Activated CD4-positive, alpha-beta T cell treated with anti-CD3 and anti-CD28 coated beads, Interleukin-2, amount 50 U/mL, for 16 hours (primary cell): Measurements from ENCODE around the gene EEIG1.

Experiments
- DNase-seq: peaks from one replicate; pipeline ENCODE4 v3.0.0-alpha.2; 2020

EEIG1 gene

DNA sequence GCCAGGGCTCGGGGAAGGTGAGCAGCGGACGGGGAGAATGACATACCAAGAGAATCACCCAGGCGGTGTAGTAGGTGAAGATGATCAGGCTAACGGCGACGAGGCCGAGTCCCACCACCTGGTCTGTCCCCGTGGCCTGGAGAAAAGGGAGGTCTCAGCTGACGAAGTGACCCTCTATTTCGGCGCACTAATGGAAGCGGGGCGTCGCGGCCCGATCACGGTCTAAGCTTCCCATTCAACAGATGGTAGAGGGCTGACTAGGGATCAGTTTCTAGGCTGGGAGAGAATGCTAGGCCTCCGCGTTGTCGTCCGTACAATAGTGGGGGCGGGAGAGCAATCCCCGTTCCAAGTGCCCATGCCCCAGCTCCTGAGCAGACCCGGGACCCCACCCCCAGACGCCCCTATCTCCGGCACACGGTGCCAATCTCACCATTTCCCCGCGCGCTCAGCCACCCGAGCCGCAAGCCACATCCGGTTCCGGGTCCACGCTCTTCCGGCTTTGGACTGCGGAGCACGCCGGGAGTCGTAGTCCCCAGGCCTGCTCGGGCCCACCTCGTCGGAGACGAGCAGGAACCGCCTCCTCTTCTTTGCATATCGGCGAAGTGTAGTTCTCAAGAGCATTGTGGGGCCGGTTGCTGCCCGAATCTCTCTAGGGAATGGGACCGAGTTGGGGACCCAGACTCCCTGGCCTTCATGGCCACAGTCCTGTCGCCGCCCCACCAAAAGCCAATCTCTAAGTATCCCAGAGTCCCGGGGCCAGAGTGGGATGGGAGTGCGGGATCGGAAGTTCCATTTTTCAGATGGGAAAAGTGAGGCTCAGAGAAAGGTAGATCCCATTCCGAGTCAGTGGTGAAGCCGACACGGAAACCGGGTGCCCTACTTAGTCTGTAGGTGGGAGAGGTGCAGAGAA is 43.1 kb downstream of the EEIG1 start, which contains the start of gene DPM2:
TSS of gene DPM2 (minus strand) at position 467 of the 910 bp plus-strand sequence. CDS start at position 433, 34 bp downstream.
- DNase-seq = peak; percentile 93

DNA sequence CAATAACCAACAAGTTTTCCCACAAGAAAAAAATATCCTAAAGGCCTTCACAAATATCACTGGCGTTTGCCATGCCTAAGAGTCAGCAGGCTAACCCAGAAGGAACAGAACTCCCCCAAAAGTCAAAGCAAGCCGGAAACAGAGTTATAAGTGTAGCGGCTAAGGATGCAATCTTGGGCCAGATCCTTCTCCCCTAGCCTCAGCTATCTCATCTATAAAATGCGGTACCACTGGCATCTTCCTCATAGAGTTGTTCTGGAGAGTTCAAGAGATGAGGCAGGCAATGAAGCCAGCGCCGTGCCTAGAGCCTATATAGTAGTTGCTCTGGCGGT is 43.8 kb downstream of the EEIG1 start:
- no peak for DNase-seq

DNA sequence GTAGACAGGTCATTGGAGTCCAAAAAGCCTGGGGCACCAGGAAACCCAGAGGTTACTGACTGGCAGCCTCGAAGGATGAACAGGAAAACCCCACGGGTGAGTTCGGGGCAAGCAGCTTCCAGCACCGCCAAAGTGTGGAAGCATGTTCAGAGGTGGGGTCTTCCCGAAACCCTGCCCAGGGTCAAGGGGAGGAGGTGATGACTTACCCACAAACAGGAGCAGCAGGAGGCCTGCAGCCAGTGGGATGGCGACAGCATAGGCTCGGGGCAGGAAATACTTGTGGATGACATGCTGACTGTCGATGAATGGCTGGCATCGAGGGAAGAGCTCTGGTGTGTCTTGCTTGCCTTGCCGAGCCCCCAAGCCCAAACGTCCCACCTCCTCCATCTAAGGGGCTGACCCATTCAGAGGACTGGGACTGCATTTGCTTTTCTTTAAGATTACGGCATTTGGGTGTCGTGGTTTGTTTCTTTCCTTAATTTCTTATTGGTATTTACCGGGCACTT is 44.4 kb downstream of the EEIG1 start:
- no peak for DNase-seq

DNA sequence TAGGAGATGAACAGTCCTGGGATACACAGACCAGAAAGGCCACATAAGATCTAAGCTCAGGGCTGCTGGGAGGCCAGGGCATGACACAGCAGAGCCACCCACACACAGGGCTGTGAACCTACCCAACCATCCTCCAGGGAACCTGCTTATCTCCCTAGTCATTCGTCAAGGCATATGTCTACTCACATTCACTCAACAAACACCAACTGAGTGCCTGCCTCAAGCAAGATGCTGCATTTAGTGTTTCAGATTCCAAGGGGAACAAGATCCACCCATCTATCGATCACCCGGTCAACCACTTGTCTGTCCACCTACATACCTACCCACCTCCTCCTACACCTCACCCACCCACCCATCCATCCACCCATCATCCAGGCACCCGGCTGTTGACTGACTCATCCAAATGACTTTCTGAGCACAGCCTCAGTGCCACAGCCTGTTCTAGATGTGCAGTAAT is 45.0 kb downstream of the EEIG1 start:
- no peak for DNase-seq

DNA sequence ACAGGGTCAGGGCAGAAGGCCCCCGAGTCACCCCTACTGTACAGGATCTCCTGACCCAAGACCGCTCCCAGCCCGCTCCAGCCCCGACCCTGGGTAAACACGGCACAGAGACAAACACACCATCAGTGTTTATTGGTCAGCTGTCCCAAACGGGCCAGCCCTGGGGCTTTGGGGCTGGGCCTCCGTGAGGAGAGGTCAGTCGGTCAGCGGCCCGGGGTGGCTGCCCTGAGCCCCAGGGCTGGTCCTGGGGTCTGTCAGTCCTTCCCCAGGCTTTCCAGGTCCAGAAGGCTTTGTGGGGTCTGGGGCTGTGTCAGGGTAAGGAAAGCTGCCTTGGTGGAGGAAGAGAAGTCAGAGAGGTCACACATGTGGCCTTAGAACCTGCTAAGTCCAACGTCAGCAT is 45.8 kb downstream of the EEIG1 start:
- no peak for DNase-seq

DNA sequence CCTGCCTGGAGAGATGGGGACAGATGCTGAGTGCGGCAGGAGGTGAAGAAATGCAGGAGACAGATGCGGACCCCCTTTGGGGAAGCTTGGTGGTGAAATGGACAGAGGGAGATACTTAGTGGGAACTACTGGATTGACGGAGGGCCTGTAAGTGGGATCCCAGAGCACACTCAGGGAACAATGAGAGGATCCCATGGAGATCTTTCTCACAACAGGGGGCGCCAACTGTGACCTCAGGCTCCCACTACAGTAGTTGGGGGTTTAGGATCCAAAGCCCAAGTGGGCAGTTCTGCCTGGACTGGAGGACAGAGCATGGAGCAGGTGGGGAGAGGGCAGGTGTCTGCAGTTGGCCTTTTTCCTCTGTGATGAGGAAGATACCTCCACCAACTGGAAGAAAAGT is 46.5 kb downstream of the EEIG1 start:
- no peak for DNase-seq

DNA sequence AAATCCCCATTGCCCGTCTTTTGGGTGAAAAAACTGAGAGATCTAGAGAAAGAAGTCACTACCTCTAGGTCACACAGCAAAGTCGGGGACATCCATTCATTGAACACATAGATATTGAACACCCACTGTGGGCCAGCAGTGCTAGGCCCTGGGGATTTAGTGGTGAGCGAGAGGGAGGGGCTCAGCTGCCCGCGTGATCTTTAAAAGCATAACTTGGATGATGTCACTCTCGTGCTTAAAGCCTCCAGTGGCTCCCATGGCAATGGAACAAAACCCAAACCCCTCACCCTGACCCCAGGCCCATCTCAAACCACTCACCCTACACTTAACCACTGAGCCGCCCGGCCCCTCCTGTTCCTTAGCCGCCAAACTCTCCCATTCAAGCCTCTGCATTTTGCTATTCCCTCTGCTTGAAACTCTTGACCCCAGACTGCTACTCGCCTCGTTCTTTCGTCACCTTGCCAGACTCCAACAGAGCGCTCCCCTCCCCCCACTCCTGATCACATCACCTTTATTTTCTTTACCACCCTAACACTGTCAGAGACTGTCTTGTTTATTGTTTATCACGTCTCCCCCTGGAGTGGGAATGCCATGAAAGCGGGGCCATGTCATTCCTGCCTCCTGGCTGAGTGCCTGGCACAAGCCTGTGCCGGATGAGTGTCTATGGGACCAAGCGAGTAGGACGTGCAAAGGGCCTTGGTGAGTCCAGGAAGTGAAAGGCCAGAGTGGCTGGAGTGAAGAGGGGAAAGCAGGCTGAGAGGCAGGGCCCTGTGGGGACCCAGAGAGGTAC is 49.5 kb downstream of the EEIG1 start:
- DNase-seq = no peak
